Upper lobe of right lung (tissue), 1 donor: ENCODE results near the gene SEPHS2. TPM values are rescaled to one million over a fixed set of nuclear protein-coding genes. Genes with fewer than 3 reads are reported as not detected.

Experiments used
- ATAC-seq: fragments of 200-7000 bp; cut with Tn5 transposase; one replicate; pipeline ENCODE4 v1.9.1; 2020; ENCODE audit warnings: mild to moderate bottlenecking, moderate library complexity
- DNase-seq: peaks from one replicate; pipeline ENCODE4 v3.0.0-alpha.2; 2020
- H3K27ac ChIP-seq: fragments of 200-600 bp; one replicate; pipeline ENCODE4 v1.8.0; 2022
- H3K27me3 ChIP-seq: fragments of 200-600 bp; one replicate; pipeline ENCODE4 v1.8.0; 2022; ENCODE audit warnings: mild to moderate bottlenecking
- H3K36me3 ChIP-seq: fragments of 200-600 bp; one replicate; pipeline ENCODE4 v1.8.0; 2022
- H3K4me1 ChIP-seq: fragments of 200-600 bp; one replicate; pipeline ENCODE4 v1.8.0; 2022
- H3K4me3 ChIP-seq: fragments of 200-600 bp; one replicate; pipeline ENCODE4 v1.8.0; 2022; ENCODE audit warnings: mild to moderate bottlenecking
- H3K9me3 ChIP-seq: fragments of 200-600 bp; one replicate; pipeline ENCODE4 v1.8.0; 2022
- intact Hi-C: fragments of 100-400 bp; cut with DNase I; formaldehyde crosslinking; loops from one replicate; pipeline ENCODE4 v1.11.0; 2022
- total RNA-seq: library from RNA; stranded (reverse); fragmentation: NEBNext Ultra II Directional; extraction: Animal tissue kit (Norgen Biotek cat#: 25700); gene quantifications from one replicate; pipeline ENCODE4 v1.2.1, GENCODE V29; 2021
- TF ChIP-seq, protein P1 (sequence below): fragments of 200-600 bp; IDR thresholded peaks from one replicate; pipeline ENCODE4 v1.8.0; 2022; ENCODE audit warnings: antibody characterized with exemption
- donor health status: DM: no; HTN: yes; CAD: no; lungs with severe emphysema.

SEPHS2 gene
- total RNA-seq, 1 donor from 2014 or later: 54.9 TPM

DNA sequence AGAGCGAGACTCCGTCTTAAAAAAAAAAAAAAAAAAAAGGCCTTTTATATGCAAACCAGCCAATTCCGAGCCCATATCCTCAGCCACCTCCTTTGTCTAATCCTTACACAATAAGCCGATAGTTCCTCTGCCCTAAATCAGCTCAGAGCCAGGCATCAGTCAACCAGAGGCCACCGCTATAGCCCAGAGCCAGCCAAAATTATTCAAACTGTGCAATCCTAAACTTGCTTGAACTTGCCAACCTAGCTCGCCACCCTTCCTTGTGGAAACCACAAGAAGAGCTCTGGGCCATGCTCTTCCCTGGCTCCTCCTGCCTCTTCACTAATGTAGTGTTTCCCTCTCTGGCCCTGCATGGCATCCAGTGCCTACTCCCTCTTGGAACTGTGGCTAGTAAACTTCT, 44.5 kb upstream of the SEPHS2 start:
- no peaks in the 10 kb centered on the region for H3K27me3 ChIP-seq
- H3K27ac ChIP-seq: no peak overlapping the region
- TF ChIP-seq, protein P1, sequence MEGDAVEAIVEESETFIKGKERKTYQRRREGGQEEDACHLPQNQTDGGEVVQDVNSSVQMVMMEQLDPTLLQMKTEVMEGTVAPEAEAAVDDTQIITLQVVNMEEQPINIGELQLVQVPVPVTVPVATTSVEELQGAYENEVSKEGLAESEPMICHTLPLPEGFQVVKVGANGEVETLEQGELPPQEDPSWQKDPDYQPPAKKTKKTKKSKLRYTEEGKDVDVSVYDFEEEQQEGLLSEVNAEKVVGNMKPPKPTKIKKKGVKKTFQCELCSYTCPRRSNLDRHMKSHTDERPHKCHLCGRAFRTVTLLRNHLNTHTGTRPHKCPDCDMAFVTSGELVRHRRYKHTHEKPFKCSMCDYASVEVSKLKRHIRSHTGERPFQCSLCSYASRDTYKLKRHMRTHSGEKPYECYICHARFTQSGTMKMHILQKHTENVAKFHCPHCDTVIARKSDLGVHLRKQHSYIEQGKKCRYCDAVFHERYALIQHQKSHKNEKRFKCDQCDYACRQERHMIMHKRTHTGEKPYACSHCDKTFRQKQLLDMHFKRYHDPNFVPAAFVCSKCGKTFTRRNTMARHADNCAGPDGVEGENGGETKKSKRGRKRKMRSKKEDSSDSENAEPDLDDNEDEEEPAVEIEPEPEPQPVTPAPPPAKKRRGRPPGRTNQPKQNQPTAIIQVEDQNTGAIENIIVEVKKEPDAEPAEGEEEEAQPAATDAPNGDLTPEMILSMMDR: no peak
- H3K4me1 ChIP-seq: peaks cover 4% of the 10 kb centered on the region
- intact Hi-C loops: no loop called here
- H3K4me3 ChIP-seq: no peak overlapping the region
- peaks cover 8% of the 10 kb centered on the region for H3K36me3 ChIP-seq
- H3K9me3 ChIP-seq: no peaks in the 10 kb centered on the region
- ATAC-seq (no peak), DNase-seq (no peak)

DNA sequence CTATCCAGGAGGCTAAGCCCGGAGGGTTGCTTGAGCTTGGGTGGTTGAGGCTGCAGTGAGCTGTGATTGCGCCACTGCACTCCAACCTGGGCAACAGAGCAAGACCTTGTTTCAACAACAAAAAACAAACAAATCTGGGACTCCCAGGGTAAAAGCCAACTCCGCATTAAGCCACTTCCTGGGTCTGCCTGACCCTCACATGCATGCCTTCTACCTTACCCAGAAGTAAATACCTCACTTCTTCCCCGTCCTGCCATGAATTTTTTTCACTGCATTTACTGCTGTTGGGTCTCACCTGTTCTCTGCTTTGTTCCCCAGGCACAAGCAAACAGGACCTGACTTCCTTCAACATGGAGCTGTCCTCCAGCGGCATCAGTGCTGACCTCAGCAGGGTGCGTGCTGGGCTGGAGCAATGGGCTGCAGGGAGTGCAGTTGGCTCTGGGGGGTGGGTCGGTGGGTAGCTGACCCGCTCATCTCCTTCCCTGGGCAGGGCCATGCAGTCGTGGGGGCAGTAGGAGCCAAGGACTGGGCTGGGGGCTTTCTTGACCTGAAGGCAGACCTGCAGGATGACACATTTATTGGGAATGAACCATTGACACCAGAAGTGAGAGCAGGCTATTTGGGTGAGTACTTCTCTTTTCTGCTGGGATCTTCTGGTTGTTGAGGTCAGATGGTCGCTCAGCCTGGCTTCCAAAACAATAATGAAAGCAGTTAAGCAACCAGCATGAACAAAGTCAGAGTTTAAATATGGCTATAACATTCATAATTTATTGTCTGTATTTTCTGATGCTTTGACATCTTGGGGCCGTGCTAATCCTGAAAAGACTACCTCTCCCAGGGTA, 43.3 kb upstream of the SEPHS2 start:
- TF ChIP-seq, protein P1: no peak
- H3K9me3 ChIP-seq: no peaks in the 10 kb centered on the region
- peak; percentile 67 for ATAC-seq
- H3K4me1 ChIP-seq: peaks cover 4% of the 10 kb centered on the region
- no peaks in the 10 kb centered on the region for H3K27me3 ChIP-seq
- H3K27ac ChIP-seq: no peak overlapping the region
- peaks cover 8% of the 10 kb centered on the region for H3K36me3 ChIP-seq
- intact Hi-C loops: no loop called here
- no peak for DNase-seq
- no peak overlapping the region for H3K4me3 ChIP-seq

DNA sequence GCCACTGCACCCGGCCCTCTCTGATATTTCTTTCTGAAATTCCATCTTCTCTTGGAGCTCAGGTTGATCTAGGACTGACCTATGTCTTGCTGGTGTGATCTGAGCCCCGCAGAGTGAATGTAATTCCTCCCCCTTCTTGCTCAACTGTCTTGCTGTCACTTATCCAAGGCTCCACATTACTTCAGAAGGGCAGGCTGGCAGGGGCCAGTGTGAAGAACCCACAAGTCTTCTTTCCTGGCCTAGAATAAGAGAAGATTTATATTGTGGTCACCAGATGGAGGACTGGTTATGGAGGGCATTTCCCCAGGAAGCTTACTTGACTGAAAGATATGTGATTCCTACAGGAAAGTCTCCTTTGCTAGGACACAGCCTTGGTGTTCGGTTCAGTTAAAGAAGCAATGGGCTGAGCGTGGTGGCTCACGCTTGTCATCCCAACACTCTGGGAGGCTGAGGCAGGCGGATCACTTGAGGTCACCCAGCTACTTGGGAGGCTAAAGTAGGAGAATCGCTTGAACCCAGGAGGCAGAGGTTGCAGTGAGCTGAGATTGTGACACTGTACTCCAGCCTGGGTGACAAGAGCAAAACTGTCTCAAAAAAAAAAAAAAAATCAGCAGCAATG, 40.3 kb upstream of the SEPHS2 start:
- Histone ChIP-seq H3K4me3 (no peak overlapping the region), H3K4me1 (peaks cover 4% of the 10 kb centered on the region), H3K27me3 (no peaks in the 10 kb centered on the region), H3K36me3 (peaks cover 19% of the 10 kb centered on the region), H3K27ac (no peak overlapping the region), H3K9me3 (no peaks in the 10 kb centered on the region)
- TF ChIP-seq, protein P1: no peak
- intact Hi-C loops: no loop called here
- no peak for ATAC-seq
- DNase-seq: no peak

DNA sequence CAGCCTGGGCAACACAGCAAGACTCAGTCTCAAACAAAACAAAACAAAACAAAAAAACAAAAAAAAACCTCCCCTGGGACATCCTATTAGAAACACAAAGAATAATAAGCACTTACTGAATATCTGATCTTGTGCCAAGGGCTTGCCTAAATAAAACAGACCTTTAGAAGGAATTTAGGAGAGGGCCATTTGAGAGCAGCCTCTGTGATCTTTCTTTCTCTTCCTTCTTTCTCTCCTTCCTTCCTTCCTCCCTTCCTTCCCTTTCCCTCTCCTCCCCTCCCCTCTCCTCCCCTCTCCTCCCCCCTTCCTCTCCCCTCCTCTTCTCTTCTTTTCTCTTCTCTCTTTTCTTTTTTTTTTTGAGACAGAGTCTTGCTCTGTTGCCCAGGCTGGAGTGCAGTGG, 39.2 kb upstream of the SEPHS2 start:
- H3K4me1 ChIP-seq: peaks cover 4% of the 10 kb centered on the region
- no peak overlapping the region for H3K4me3 ChIP-seq
- TF ChIP-seq, protein P1: no peak
- DNase-seq (no peak), ATAC-seq (no peak)
- H3K27ac ChIP-seq: no peak overlapping the region
- H3K27me3 ChIP-seq: no peaks in the 10 kb centered on the region
- intact Hi-C loops: no loop called here
- H3K36me3 ChIP-seq: peaks cover 19% of the 10 kb centered on the region
- H3K9me3 ChIP-seq: no peaks in the 10 kb centered on the region

DNA sequence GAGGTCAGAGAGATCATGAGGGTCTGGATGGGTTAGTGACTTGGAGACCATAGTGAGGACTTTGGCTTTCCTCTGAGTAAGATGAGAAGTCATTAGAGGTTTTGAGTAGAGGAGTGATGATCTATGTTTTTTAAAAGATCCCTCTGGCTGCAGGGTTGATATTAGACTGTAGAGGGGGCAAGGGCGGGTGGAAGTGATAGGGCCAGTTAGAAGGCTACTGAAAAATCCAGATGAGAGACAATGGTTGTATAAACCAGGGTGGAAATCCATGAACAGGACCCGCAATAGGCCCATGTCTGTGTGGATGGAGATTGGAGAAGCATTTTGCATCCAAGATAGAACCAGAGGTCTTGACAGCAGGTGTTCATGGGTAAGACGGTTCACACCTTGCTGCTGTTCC, 36.7 kb upstream of the SEPHS2 start:
- Histone ChIP-seq H3K4me3 (no peak overlapping the region), H3K36me3 (peaks cover 11% of the 10 kb centered on the region), H3K4me1 (no peaks in the 10 kb centered on the region), H3K27me3 (no peaks in the 10 kb centered on the region), H3K27ac (no peak overlapping the region), H3K9me3 (no peaks in the 10 kb centered on the region)
- ATAC-seq: no peak
- TF ChIP-seq, protein P1: no peak
- no peak for DNase-seq
- intact Hi-C loops: no loop called here
